ENCODE results near the gene DLEC1.
"Not testable (repeated sequence)": the region's sequence is repeated elsewhere in the genome, so short reads cannot be mapped to it uniquely, and the experiment has no call there.

The DLEC1 gene

GRCh38 chr3:38038447-38038911 lies 529 bp upstream of the DLEC1 start:
- DNase-seq (ENCODE audit: low read depth) = no peak

GRCh38 chr3:38039899-38040261 lies 872 bp downstream of the DLEC1 start:
- no peak for DNase-seq (ENCODE audit: low read depth)

GRCh38 chr3:38040401-38040800 lies 1.4 kb downstream of the DLEC1 start:
- DNase-seq (ENCODE audit: low read depth) = no peak

- no peak for DNase-seq (ENCODE audit: low read depth)
Measured at GRCh38 chr3:38043486-38043885, 4.5 kb downstream of the DLEC1 start.

GRCh38 chr3:38046027-38046426 lies 7.0 kb downstream of the DLEC1 start:
- DNase-seq (ENCODE audit: low read depth) = no peak

GRCh38 chr3:38046821-38047220 lies 7.8 kb downstream of the DLEC1 start:
- DNase-seq (ENCODE audit: low read depth) = no peak

- no peak for DNase-seq (ENCODE audit: low read depth)
Measured at GRCh38 chr3:38047896-38048295, 8.9 kb downstream of the DLEC1 start.

GRCh38 chr3:38049358-38050126 lies 10.5 kb downstream of the DLEC1 start:
- DNase-seq (ENCODE audit: low read depth) = no peak

GRCh38 chr3:38051131-38051530 lies 12.1 kb downstream of the DLEC1 start:
- no peak for DNase-seq (ENCODE audit: low read depth)

- DNase-seq (ENCODE audit: low read depth) = not testable (repeated sequence)
Measured at GRCh38 chr3:38053286-38053685, 14.3 kb downstream of the DLEC1 start.

- not testable (repeated sequence) for DNase-seq (ENCODE audit: low read depth)
Measured at GRCh38 chr3:38053813-38054498, 14.9 kb downstream of the DLEC1 start.

- DNase-seq (ENCODE audit: low read depth) = no peak
Measured at GRCh38 chr3:38054499-38055001, 15.5 kb downstream of the DLEC1 start.

- no peak for DNase-seq (ENCODE audit: low read depth)
Measured at GRCh38 chr3:38059148-38059547, 20.1 kb downstream of the DLEC1 start.

GRCh38 chr3:38059591-38059990 lies 20.6 kb downstream of the DLEC1 start:
- DNase-seq (ENCODE audit: low read depth) = no peak

GRCh38 chr3:38062809-38063208 lies 23.8 kb downstream of the DLEC1 start:
- no peak for DNase-seq (ENCODE audit: low read depth)

GRCh38 chr3:38064453-38064852 lies 25.4 kb downstream of the DLEC1 start:
- not testable (repeated sequence) for DNase-seq (ENCODE audit: low read depth)

- DNase-seq (ENCODE audit: low read depth) = no peak
Measured at GRCh38 chr3:38067508-38068233, 28.7 kb downstream of the DLEC1 start.

- no peak for DNase-seq (ENCODE audit: low read depth)
Measured at GRCh38 chr3:38070013-38070412, 31.0 kb downstream of the DLEC1 start.

GRCh38 chr3:38077073-38077472 lies 38.1 kb downstream of the DLEC1 start:
- not testable (repeated sequence) for DNase-seq (ENCODE audit: low read depth)

GRCh38 chr3:38082296-38082695 lies 43.3 kb downstream of the DLEC1 start:
- not testable (repeated sequence) for DNase-seq (ENCODE audit: low read depth)

- not testable (repeated sequence) for DNase-seq (ENCODE audit: low read depth)
Measured at GRCh38 chr3:38083254-38083653, 44.2 kb downstream of the DLEC1 start.

- no peak for DNase-seq (ENCODE audit: low read depth)
Measured at GRCh38 chr3:38083871-38084333, 44.9 kb downstream of the DLEC1 start.
